KMS-11 (cell line): Measurements from ENCODE around the gene CCDC7.
"Not testable (repeated sequence)": the region's sequence is repeated elsewhere in the genome, so short reads cannot be mapped to it uniquely, and the experiment has no call there.

ENCODE experiments used
- H2AFZ ChIP-seq: fragments of 200-600 bp; sonication (generic); 2 replicates; pipeline ENCODE4 v1.6.1; 2016; ENCODE audit warnings: antibody characterized with exemption, mixed run types, low read depth
- H3K27ac ChIP-seq: fragments of 200-600 bp; sonication (generic); 2 replicates; pipeline ENCODE4 v1.6.1; 2016; ENCODE audit warnings: mild to moderate bottlenecking, mixed run types
- H3K27me3 ChIP-seq: fragments of 200-600 bp; sonication (generic); 2 replicates; pipeline ENCODE4 v1.6.1; 2017; ENCODE audit warnings: mild to moderate bottlenecking, low read depth, mixed run types, moderate library complexity; ENCODE audit not compliant: insufficient read depth
- H3K36me3 ChIP-seq: fragments of 200-600 bp; sonication (generic); 2 replicates; pipeline ENCODE4 v1.6.1; 2017; ENCODE audit warnings: mild to moderate bottlenecking, mixed run types; ENCODE audit not compliant: insufficient read depth
- H3K4me1 ChIP-seq: fragments of 200-600 bp; sonication (generic); 2 replicates; pipeline ENCODE4 v1.6.1; 2016; ENCODE audit warnings: mild to moderate bottlenecking, low read depth, mixed run types; ENCODE audit not compliant: poor library complexity, severe bottlenecking
- H3K4me2 ChIP-seq: fragments of 200-600 bp; sonication (generic); 2 replicates; pipeline ENCODE4 v1.7.0; 2016; ENCODE audit warnings: mild to moderate bottlenecking, mixed run types
- H3K4me3 ChIP-seq: fragments of 200-600 bp; sonication (generic); IDR thresholded peaks from 2 replicates; pipeline ENCODE4 v1.6.1; 2017; ENCODE audit warnings: low read depth, low read length, mixed read lengths; ENCODE audit not compliant: insufficient read depth
- H3K79me2 ChIP-seq: fragments of 200-600 bp; sonication (generic); 2 replicates; pipeline ENCODE4 v1.6.1; 2016; ENCODE audit warnings: low read depth, mixed run types; ENCODE audit not compliant: insufficient read depth
- H3K9ac ChIP-seq: fragments of 200-600 bp; sonication (generic); 2 replicates; pipeline ENCODE4 v1.6.1; 2016; ENCODE audit warnings: mild to moderate bottlenecking, mixed run types
- H4K20me1 ChIP-seq: fragments of 200-600 bp; sonication (generic); 2 replicates; pipeline ENCODE4 v1.6.1; 2016; ENCODE audit warnings: mild to moderate bottlenecking, mixed run types; ENCODE audit not compliant: insufficient read depth
- TF ChIP-seq, protein P1 (sequence below): fragments of 200-600 bp; sonication (generic); conservative IDR thresholded peaks from 2 replicates; pipeline ENCODE4 v1.6.1; 2017; ENCODE audit warnings: low read depth, mild to moderate bottlenecking, antibody characterized with exemption, low read length, moderate library complexity, mixed read lengths

Gene CCDC7

DNA sequence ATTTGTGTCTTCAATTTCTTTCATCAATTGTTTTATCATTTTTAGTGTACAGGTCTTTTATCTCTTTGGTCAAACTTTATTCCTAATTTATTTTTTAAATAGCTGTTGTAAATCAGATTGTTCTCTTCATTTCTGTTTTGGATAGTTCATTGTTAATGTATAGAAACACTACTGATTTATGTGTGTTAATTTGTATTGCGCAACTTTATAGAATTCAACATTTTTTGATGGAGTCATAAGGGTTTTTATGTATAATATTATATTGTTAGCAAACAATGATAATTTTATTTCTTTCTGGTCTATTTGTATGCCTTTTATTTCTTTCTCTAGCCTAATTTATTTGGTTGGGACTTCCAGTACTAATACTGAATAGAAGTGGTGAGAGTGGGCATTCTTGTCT, 181.2 kb downstream of the CCDC7 start:
- TF ChIP-seq, protein P1, sequence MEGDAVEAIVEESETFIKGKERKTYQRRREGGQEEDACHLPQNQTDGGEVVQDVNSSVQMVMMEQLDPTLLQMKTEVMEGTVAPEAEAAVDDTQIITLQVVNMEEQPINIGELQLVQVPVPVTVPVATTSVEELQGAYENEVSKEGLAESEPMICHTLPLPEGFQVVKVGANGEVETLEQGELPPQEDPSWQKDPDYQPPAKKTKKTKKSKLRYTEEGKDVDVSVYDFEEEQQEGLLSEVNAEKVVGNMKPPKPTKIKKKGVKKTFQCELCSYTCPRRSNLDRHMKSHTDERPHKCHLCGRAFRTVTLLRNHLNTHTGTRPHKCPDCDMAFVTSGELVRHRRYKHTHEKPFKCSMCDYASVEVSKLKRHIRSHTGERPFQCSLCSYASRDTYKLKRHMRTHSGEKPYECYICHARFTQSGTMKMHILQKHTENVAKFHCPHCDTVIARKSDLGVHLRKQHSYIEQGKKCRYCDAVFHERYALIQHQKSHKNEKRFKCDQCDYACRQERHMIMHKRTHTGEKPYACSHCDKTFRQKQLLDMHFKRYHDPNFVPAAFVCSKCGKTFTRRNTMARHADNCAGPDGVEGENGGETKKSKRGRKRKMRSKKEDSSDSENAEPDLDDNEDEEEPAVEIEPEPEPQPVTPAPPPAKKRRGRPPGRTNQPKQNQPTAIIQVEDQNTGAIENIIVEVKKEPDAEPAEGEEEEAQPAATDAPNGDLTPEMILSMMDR: no peak

GRCh38 chr10:32629910-32630309, 184.0 kb downstream of the CCDC7 start:
- H3K4me2 ChIP-seq: no peak overlapping the region
- no peak overlapping the region for H3K27ac ChIP-seq
- TF ChIP-seq, protein P1: no peak
- no peaks in the 10 kb centered on the region for H3K4me1 ChIP-seq
- H3K36me3 ChIP-seq: no peaks in the 10 kb centered on the region
- no peaks in the 10 kb centered on the region for H4K20me1 ChIP-seq
- H3K9ac ChIP-seq: no peak overlapping the region
- no peaks in the 10 kb centered on the region for H3K27me3 ChIP-seq
- H3K79me2 ChIP-seq: no peaks in the 10 kb centered on the region
- H2AFZ ChIP-seq: no peak overlapping the region
- H3K4me3 ChIP-seq: no peak overlapping the region

More for the DNA sequence above, 181.2 kb downstream of the CCDC7 start:
- Histone ChIP-seq H3K4me3 (no peak overlapping the region), H3K4me2 (no peak overlapping the region), H3K9ac (no peak overlapping the region), H3K36me3 (no peaks in the 10 kb centered on the region), H4K20me1 (no peaks in the 10 kb centered on the region), H3K4me1 (no peaks in the 10 kb centered on the region), H3K79me2 (no peaks in the 10 kb centered on the region), H2AFZ (no peak overlapping the region), H3K27ac (no peak overlapping the region), H3K27me3 (no peaks in the 10 kb centered on the region)

DNA sequence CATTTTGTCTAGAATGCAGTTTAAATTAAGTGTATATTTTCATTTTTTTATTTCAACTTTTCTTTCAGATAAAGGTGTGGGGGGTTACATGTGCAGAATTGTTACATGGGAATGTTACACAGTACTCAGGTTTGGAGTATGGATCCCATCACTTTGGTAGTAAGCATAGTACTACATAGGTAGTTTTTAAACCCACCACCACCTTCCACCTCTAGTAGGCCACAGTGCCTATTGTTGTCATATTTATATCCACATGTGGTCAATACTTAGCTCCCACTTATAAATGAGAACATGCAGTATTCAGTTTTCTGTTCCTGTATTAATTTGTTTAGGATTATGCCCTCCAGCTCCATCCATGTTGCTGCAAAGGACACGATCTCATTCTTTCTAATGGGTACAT, 200.6 kb downstream of the CCDC7 start:
- H3K9ac ChIP-seq: no peak overlapping the region
- H3K27ac ChIP-seq: no peak overlapping the region
- TF ChIP-seq, protein P1: no peak
- no peak overlapping the region for H3K4me3 ChIP-seq
- H3K4me1 ChIP-seq: no peaks in the 10 kb centered on the region
- no peaks in the 10 kb centered on the region for H3K36me3 ChIP-seq
- H3K27me3 ChIP-seq: no peaks in the 10 kb centered on the region
- H2AFZ ChIP-seq: no peak overlapping the region
- no peaks in the 10 kb centered on the region for H3K79me2 ChIP-seq
- H4K20me1 ChIP-seq: no peaks in the 10 kb centered on the region
- no peak overlapping the region for H3K4me2 ChIP-seq

GRCh38 chr10:32650246-32650655, 204.3 kb downstream of the CCDC7 start:
- Histone ChIP-seq H3K4me1 (no peaks in the 10 kb centered on the region), H4K20me1 (no peaks in the 10 kb centered on the region), H3K79me2 (no peaks in the 10 kb centered on the region), H3K4me2 (no peak overlapping the region), H3K9ac (no peak overlapping the region), H3K27me3 (no peaks in the 10 kb centered on the region), H3K4me3 (no peak overlapping the region), H3K36me3 (no peaks in the 10 kb centered on the region), H3K27ac (no peak overlapping the region), H2AFZ (no peak overlapping the region)
- TF ChIP-seq, protein P1: no peak

- not testable (repeated sequence) for H3K36me3 ChIP-seq, H3K79me2 ChIP-seq, H2AFZ ChIP-seq, H4K20me1 ChIP-seq, H3K4me3 ChIP-seq, H3K4me1 ChIP-seq, H3K4me2 ChIP-seq, H3K27me3 ChIP-seq, H3K9ac ChIP-seq, H3K27ac ChIP-seq
Observed at GRCh38 chr10:32657430-32657829, 211.5 kb downstream of the CCDC7 start.
